Upper lobe of right lung (tissue), 1 donor: ENCODE measurements around the gene ACYP2. TPM values are rescaled to one million over a fixed set of nuclear protein-coding genes. Genes with fewer than 3 reads are reported as not detected.

ENCODE experiments used
- ATAC-seq: fragments of 200-7000 bp; cut with Tn5 transposase; one replicate; pipeline ENCODE4 v1.9.1; 2020; ENCODE audit warnings: mild to moderate bottlenecking, moderate library complexity
- DNase-seq: peaks from one replicate; pipeline ENCODE4 v3.0.0-alpha.2; 2020
- H3K27ac ChIP-seq: fragments of 200-600 bp; one replicate; pipeline ENCODE4 v1.8.0; 2022
- H3K27me3 ChIP-seq: fragments of 200-600 bp; one replicate; pipeline ENCODE4 v1.8.0; 2022; ENCODE audit warnings: mild to moderate bottlenecking
- H3K36me3 ChIP-seq: fragments of 200-600 bp; one replicate; pipeline ENCODE4 v1.8.0; 2022
- H3K4me1 ChIP-seq: fragments of 200-600 bp; one replicate; pipeline ENCODE4 v1.8.0; 2022
- H3K4me3 ChIP-seq: fragments of 200-600 bp; one replicate; pipeline ENCODE4 v1.8.0; 2022; ENCODE audit warnings: mild to moderate bottlenecking
- H3K9me3 ChIP-seq: fragments of 200-600 bp; one replicate; pipeline ENCODE4 v1.8.0; 2022
- CTCF ChIP-seq: fragments of 200-600 bp; IDR thresholded peaks from one replicate; pipeline ENCODE4 v1.8.0; 2022; ENCODE audit warnings: antibody characterized with exemption
- intact Hi-C: fragments of 100-400 bp; cut with DNase I; formaldehyde crosslinking; loops from one replicate; pipeline ENCODE4 v1.11.0; 2022
- total RNA-seq: library from RNA; stranded (reverse); fragmentation: NEBNext Ultra II Directional; extraction: Animal tissue kit (Norgen Biotek cat#: 25700); gene quantifications from one replicate; pipeline ENCODE4 v1.2.1, GENCODE V29; 2021
- donor health status: DM: no; HTN: yes; CAD: no; lungs with severe emphysema.

Gene ACYP2
- total RNA-seq, 1 donor from 2014 or later, result 14.0 TPM

- Histone ChIP-seq H3K4me1 (no peaks in the 10 kb centered on the region), H3K27me3 (no peaks in the 10 kb centered on the region), H3K9me3 (no peaks in the 10 kb centered on the region), H3K4me3 (no peak overlapping the region), H3K27ac (no peak overlapping the region), H3K36me3 (no peaks in the 10 kb centered on the region)
- TF ChIP-seq CTCF, result no peak
- intact Hi-C loops, result no loop called here
- DNase-seq, result no peak
- ATAC-seq, result no peak
Observed at GRCh38 chr2:54350426-54350825, 235.0 kb downstream of the ACYP2 start.

GRCh38 chr2:54353216-54353615 lies 237.8 kb downstream of the ACYP2 start:
- intact Hi-C loops, result no loop called here
- DNase-seq (no peak), ATAC-seq (no peak)
- Histone ChIP-seq H3K9me3 (no peaks in the 10 kb centered on the region), H3K4me1 (no peaks in the 10 kb centered on the region), H3K36me3 (no peaks in the 10 kb centered on the region), H3K27ac (no peak overlapping the region), H3K27me3 (no peaks in the 10 kb centered on the region), H3K4me3 (no peak overlapping the region)
- TF ChIP-seq CTCF, result no peak

Other genes starting within 250 kb of the ACYP2 start
- gene PSME4, start 144.6 kb upstream of the ACYP2 start, total RNA-seq, result 44.5 TPM
- not detected for gene TSPYL6, start 140.6 kb downstream of the ACYP2 start, total RNA-seq